ENCODE data around the gene TRRAP. TPM values are rescaled to one million over a fixed set of nuclear protein-coding genes. Genes with fewer than 3 reads are reported as not detected.
"Not testable (repeated sequence)": the region's sequence is repeated elsewhere in the genome, so short reads cannot be mapped to it uniquely, and the experiment has no call there.

Gene TRRAP
- total RNA-seq, 2 donors from 2014 or later, result 21.1 to 25.2 TPM

GRCh38 chr7:99039384-99039891 is 161.1 kb downstream of the TRRAP start:
- Histone ChIP-seq H3K27me3 (no peaks in the 10 kb centered on the region), H3K4me3 (no peak overlapping the region)

GRCh38 chr7:99040104-99040958 is 162.0 kb downstream of the TRRAP start:
- DNase-seq (peak; percentile 86 to 90 (median 88)), ATAC-seq (peak; percentile 81)
- H3K9me3 ChIP-seq, result no peaks in the 10 kb centered on the region
- intact Hi-C loops (cut with DNase I), result loop anchor here (5.0 to 10.0 kb wide), 2 partner anchors 94 to 267 kb away; no protein-coding TSS in a partner anchor
- H3K27ac ChIP-seq, result peak overlapping the region in 2 of 4 donors; percentile 42 to 45
- WGBS, 2 donors, result 73 to 76% methylated on average over 30 to 31 of the region's 31 CpGs
- H3K4me1 ChIP-seq, result peaks cover 5% of the 10 kb centered on the region
- H3K27me3 ChIP-seq, result no peaks in the 10 kb centered on the region
- TF ChIP-seq POLR2A (IDR thresholded peaks at IDR 0.05) (no peak), CTCF (IDR thresholded peaks at IDR 0.05) (peak; percentile 51 to 90 (median 79))
- peaks cover 0 to 28% of the 10 kb centered on the region in 2 donors for H3K36me3 ChIP-seq (replicated peaks in 1 of 2; ENCODE audit: insufficient read depth in 1 of 2, low read depth in 2 of 2)
- H3K4me3 ChIP-seq, result no peak overlapping the region

More at GRCh38 chr7:99039384-99039891, 161.1 kb downstream of the TRRAP start:
- Histone ChIP-seq H3K36me3 (replicated peaks in 1 of 2; ENCODE audit: insufficient read depth in 1 of 2, low read depth in 2 of 2) (peaks cover 0 to 36% of the 10 kb centered on the region in 2 donors), H3K4me1 (peaks cover 5% of the 10 kb centered on the region), H3K9me3 (no peaks in the 10 kb centered on the region), H3K27ac (no peak overlapping the region)
- TF ChIP-seq CTCF (IDR thresholded peaks at IDR 0.05), result no peak
- TF ChIP-seq POLR2A (IDR thresholded peaks at IDR 0.05), result no peak
- intact Hi-C loops (cut with DNase I), result no loop called here
- WGBS, 2 donors, result 82 to 86% methylated on average over 8 of the region's 8 CpGs
- DNase-seq (no peak), ATAC-seq (no peak)

GRCh38 chr7:99041526-99041925 is 163.2 kb downstream of the TRRAP start:
- intact Hi-C loops (cut with DNase I), result loop anchor here (5.0 to 10.0 kb wide), 2 partner anchors 93 to 266 kb away; no protein-coding TSS in a partner anchor
- Histone ChIP-seq H3K27me3 (no peaks in the 10 kb centered on the region), H3K9me3 (no peaks in the 10 kb centered on the region), H3K27ac (no peak overlapping the region), H3K4me1 (peaks cover 5% of the 10 kb centered on the region), H3K36me3 (replicated peaks in 1 of 2; ENCODE audit: insufficient read depth in 1 of 2, low read depth in 2 of 2) (peaks cover 0 to 23% of the 10 kb centered on the region in 2 donors), H3K4me3 (no peak overlapping the region)
- peak in 1 of 7 experiments; percentile 4 for TF ChIP-seq CTCF (IDR thresholded peaks at IDR 0.05)
- TF ChIP-seq POLR2A (IDR thresholded peaks at IDR 0.05), result no peak
- ATAC-seq (no peak), DNase-seq (no peak)
- 62 to 66% methylated on average over 10 to 11 of the region's 11 CpGs for WGBS, 2 donors

- intact Hi-C loops (cut with DNase I), result loop anchor here (5.0 to 10.0 kb wide), 2 partner anchors 92 to 264 kb away; no protein-coding TSS in a partner anchor
- Histone ChIP-seq H3K36me3 (replicated peaks in 1 of 2; ENCODE audit: insufficient read depth in 1 of 2, low read depth in 2 of 2) (peaks cover 0 to 26% of the 10 kb centered on the region in 2 donors), H3K27ac (no peak overlapping the region), H3K9me3 (no peaks in the 10 kb centered on the region), H3K27me3 (no peaks in the 10 kb centered on the region), H3K4me3 (no peak overlapping the region), H3K4me1 (peaks cover 5% of the 10 kb centered on the region)
- ATAC-seq, result no peak
- WGBS, 2 donors, result 67 to 69% methylated on average over 5 of the region's 5 CpGs
- TF ChIP-seq POLR2A (IDR thresholded peaks at IDR 0.05), result no peak
- TF ChIP-seq CTCF (IDR thresholded peaks at IDR 0.05), result no peak
- DNase-seq, result no peak
These were observed 164.6 kb downstream of the TRRAP start for GRCh38 chr7:99042957-99043356.

GRCh38 chr7:99044858-99045257 is 166.5 kb downstream of the TRRAP start:
- DNase-seq, H3K9me3 ChIP-seq, H3K4me1 ChIP-seq, H3K27me3 ChIP-seq, H3K27ac ChIP-seq, H3K4me3 ChIP-seq, ATAC-seq: not testable (repeated sequence)
- intact Hi-C loops (cut with DNase I), result loop anchor here (5.0 to 10.0 kb wide), 2 partner anchors 90 to 262 kb away; no protein-coding TSS in a partner anchor
- H3K36me3 ChIP-seq (replicated peaks in 1 of 2; ENCODE audit: insufficient read depth in 1 of 2, low read depth in 2 of 2), result peaks cover 4 to 23% of the 10 kb centered on the region in 2 donors
- WGBS, 2 donors, result 89 to 95% methylated on average over 3 of the region's 3 CpGs

- not testable (repeated sequence) for H3K4me1 ChIP-seq, DNase-seq, H3K27me3 ChIP-seq, H3K9me3 ChIP-seq, ATAC-seq, H3K4me3 ChIP-seq, H3K27ac ChIP-seq
- intact Hi-C loops (cut with DNase I), result loop anchor here (10.0 kb wide), 1 partner anchor 89 kb away; no protein-coding TSS in a partner anchor
- peaks cover 4 to 23% of the 10 kb centered on the region in 2 donors for H3K36me3 ChIP-seq (replicated peaks in 1 of 2; ENCODE audit: insufficient read depth in 1 of 2, low read depth in 2 of 2)
- WGBS, 2 donors, result 92 to 93% methylated on average over 14 of the region's 14 CpGs
These were observed 167.9 kb downstream of the TRRAP start for GRCh38 chr7:99046262-99046661.

Data from body of pancreas (tissue), 4 donors.